ENCODE data around the gene BAD. TPM values are rescaled to one million over a fixed set of nuclear protein-coding genes. Genes with fewer than 3 reads are reported as not detected.

The BAD gene
- total and polyA plus RNA-seq, 2 of the 13 experiments (the other 11 are each of a cell fraction or from before 2014, with no cell fraction given), result 17.9 to 28.5 TPM

DNA sequence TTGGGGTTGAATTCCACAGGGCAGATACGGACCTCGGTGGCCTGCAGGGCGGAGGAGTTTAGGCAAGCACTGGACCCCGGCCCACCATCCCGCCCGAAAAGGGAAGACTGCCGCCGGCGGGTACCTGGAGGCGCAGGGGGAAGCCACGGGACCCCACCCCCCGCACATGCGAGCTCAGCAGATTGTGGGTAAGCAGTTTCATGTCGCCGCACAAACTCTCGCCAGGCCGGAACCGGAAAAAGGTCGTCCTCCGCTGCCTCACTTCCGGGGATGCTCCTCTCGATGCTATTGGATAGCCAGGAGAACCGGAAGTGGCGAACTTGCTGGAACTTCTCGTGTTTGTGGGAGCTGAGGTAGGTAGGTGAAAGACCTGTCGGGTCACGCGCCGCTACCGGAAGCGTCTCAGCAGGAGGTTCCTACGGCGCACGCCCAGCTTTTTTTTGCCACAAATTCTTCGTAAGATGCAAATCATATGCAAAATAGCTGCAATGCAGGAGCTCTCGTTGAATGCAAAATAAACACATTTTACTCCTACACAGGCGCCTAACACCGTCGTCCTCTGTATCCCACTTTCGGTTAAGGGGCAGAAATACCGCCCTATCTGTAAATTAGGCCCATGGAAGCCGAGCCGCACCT, 33.0 kb upstream of the BAD start, which contains the start of gene TRMT112 (continued):
- TF ChIP-seq, protein P1, sequence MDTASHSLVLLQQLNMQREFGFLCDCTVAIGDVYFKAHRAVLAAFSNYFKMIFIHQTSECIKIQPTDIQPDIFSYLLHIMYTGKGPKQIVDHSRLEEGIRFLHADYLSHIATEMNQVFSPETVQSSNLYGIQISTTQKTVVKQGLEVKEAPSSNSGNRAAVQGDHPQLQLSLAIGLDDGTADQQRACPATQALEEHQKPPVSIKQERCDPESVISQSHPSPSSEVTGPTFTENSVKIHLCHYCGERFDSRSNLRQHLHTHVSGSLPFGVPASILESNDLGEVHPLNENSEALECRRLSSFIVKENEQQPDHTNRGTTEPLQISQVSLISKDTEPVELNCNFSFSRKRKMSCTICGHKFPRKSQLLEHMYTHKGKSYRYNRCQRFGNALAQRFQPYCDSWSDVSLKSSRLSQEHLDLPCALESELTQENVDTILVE (CRISPR knock-in tag; IDR thresholded peaks at IDR 0.05), result peak; percentile 76; the same call in 1 of the 2 replicates
- TF ChIP-seq, protein P2, sequence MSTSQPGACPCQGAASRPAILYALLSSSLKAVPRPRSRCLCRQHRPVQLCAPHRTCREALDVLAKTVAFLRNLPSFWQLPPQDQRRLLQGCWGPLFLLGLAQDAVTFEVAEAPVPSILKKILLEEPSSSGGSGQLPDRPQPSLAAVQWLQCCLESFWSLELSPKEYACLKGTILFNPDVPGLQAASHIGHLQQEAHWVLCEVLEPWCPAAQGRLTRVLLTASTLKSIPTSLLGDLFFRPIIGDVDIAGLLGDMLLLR (CRISPR knock-in tag; IDR thresholded peaks at IDR 0.05), result peak; percentile 77
- TF ChIP-seq DNMT1 (CRISPR knock-in tag; IDR thresholded peaks at IDR 0.05) (0 out of 2 replicates have a peak, but pooled peaks have one; percentile 57), ZNF543 (CRISPR knock-in tag; IDR thresholded peaks at IDR 0.05) (0 out of 2 replicates have a peak, but pooled peaks have one; percentile 26), YEATS2 (CRISPR knock-in tag; IDR thresholded peaks at IDR 0.05; ENCODE audit: borderline replicate concordance) (peak; percentile 78; the same call in 1 of the 2 replicates), HCFC1 (IDR thresholded peaks at IDR 0.05; ENCODE audit: low read depth, low read length) (peak; percentile 43; the same call in 1 of the 2 replicates), YY1 (IDR thresholded peaks at IDR 0.05; ENCODE audit: insufficient read depth, insufficient replicate concordance, low read depth, low read length) (peak; percentile 56), NFKBIZ (CRISPR knock-in tag; IDR thresholded peaks at IDR 0.05) (no peak), MIXL1 (CRISPR knock-in tag; IDR thresholded peaks at IDR 0.05) (no peak), RFXANK (CRISPR knock-in tag; IDR thresholded peaks at IDR 0.05) (no peak), IRF2 (CRISPR knock-in tag; IDR thresholded peaks at IDR 0.05) (peak; percentile 54; the same call in 1 of the 2 replicates)
- TF ChIP-seq, protein P3, sequence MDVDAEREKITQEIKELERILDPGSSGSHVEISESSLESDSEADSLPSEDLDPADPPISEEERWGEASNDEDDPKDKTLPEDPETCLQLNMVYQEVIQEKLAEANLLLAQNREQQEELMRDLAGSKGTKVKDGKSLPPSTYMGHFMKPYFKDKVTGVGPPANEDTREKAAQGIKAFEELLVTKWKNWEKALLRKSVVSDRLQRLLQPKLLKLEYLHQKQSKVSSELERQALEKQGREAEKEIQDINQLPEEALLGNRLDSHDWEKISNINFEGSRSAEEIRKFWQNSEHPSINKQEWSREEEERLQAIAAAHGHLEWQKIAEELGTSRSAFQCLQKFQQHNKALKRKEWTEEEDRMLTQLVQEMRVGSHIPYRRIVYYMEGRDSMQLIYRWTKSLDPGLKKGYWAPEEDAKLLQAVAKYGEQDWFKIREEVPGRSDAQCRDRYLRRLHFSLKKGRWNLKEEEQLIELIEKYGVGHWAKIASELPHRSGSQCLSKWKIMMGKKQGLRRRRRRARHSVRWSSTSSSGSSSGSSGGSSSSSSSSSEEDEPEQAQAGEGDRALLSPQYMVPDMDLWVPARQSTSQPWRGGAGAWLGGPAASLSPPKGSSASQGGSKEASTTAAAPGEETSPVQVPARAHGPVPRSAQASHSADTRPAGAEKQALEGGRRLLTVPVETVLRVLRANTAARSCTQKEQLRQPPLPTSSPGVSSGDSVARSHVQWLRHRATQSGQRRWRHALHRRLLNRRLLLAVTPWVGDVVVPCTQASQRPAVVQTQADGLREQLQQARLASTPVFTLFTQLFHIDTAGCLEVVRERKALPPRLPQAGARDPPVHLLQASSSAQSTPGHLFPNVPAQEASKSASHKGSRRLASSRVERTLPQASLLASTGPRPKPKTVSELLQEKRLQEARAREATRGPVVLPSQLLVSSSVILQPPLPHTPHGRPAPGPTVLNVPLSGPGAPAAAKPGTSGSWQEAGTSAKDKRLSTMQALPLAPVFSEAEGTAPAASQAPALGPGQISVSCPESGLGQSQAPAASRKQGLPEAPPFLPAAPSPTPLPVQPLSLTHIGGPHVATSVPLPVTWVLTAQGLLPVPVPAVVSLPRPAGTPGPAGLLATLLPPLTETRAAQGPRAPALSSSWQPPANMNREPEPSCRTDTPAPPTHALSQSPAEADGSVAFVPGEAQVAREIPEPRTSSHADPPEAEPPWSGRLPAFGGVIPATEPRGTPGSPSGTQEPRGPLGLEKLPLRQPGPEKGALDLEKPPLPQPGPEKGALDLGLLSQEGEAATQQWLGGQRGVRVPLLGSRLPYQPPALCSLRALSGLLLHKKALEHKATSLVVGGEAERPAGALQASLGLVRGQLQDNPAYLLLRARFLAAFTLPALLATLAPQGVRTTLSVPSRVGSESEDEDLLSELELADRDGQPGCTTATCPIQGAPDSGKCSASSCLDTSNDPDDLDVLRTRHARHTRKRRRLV (CRISPR knock-in tag; IDR thresholded peaks at IDR 0.05), result peak; percentile 100
- TF ChIP-seq, protein P4, sequence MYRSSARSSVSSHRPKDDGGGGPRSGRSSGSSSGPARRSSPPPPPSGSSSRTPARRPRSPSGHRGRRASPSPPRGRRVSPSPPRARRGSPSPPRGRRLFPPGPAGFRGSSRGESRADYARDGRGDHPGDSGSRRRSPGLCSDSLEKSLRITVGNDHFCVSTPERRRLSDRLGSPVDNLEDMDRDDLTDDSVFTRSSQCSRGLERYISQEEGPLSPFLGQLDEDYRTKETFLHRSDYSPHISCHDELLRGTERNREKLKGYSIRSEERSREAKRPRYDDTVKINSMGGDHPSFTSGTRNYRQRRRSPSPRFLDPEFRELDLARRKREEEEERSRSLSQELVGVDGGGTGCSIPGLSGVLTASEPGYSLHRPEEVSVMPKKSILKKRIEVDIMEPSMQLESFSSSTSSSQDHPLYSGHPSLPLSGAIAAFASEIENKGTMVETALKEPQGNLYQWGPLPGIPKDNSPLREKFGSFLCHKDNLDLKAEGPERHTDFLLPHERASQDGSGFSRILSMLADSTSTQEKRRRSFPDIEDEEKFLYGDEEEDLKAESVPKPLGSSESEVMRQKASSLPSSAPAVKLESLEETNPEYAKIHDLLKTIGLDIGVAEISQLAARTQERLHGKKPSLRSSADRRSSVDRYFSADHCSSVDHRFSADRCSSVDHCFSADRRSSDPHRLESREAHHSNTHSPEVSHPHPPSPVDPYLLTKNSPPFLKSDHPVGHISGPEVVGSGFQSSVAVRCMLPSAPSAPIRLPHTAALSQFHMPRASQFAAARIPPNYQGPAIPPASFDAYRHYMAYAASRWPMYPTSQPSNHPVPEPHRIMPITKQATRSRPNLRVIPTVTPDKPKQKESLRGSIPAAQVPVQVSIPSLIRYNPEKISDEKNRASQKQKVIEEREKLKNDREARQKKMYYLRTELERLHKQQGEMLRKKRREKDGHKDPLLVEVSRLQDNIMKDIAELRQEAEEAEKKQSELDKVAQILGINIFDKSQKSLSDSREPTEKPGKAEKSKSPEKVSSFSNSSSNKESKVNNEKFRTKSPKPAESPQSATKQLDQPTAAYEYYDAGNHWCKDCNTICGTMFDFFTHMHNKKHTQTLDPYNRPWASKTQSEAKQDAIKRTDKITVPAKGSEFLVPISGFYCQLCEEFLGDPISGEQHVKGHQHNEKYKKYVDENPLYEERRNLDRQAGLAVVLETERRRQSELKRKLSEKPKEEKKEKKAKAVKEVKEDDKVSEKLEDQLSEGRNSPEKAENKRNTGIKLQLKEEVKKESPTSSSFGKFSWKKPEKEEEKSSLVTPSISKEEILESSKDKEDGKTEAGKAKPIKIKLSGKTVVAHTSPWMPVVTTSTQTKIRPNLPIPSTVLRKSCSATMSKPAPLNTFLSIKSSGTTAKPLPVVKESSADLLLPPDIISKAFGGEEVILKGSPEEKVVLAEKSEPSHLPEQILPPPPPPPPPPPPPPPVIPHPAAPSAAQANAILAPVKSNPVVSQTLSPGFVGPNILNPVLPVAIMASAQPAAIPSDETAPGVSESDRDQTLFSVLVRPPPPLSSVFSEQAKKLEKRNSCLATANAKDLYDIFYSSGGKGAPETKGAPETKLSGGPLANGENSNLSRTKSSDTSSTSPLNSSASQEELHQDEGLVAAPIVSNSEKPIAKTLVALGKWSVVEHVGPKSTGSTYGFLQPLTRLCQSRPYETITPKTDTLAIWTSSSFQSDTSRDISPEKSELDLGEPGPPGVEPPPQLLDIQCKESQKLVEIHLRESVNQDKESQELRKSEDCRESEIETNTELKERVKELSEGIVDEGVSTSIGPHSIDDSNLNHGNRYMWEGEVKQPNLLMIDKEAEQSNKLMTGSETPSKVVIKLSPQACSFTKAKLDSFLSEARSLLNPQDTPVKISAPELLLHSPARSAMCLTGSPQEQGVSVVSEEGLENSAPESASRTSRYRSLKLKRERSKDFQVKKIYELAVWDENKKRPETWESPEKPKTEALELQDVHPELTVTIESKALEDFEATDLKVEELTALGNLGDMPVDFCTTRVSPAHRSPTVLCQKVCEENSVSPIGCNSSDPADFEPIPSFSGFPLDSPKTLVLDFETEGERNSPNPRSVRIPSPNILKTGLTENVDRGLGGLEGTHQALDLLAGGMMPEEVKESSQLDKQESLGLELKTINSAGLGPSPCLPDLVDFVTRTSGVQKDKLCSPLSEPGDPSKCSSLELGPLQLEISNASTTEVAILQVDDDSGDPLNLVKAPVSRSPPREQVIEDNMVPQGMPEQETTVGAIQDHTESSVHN (CRISPR knock-in tag; IDR thresholded peaks at IDR 0.05), result no peak
